Type B pancreatic cell (in vitro differentiated cells): ENCODE data around the gene UBQLN4. TPM values are rescaled to one million over a fixed set of nuclear protein-coding genes. Genes with fewer than 3 reads are reported as not detected.

ENCODE experiments used
- DNase-seq: peaks from one replicate; pipeline ENCODE4 v3.0.0; 2021; ENCODE audit warnings: mixed read lengths; ENCODE audit not compliant: unreplicated experiment; ENCODE audit errors: extremely low spot score
- H3K27ac Mint-ChIP-seq: 2 replicates; pipeline ENCODE4 v1.8.0; 2021; ENCODE audit warnings: mild to moderate bottlenecking, mixed read lengths
- H3K27me3 Mint-ChIP-seq: 2 replicates; pipeline ENCODE4 v1.8.0; 2021; ENCODE audit warnings: mixed read lengths
- H3K36me3 Mint-ChIP-seq: 2 replicates; pipeline ENCODE4 v1.8.0; 2021; ENCODE audit warnings: mixed read lengths
- H3K4me1 Mint-ChIP-seq: one replicate; pipeline ENCODE4 v1.8.0; 2021; ENCODE audit warnings: mixed read lengths; ENCODE audit not compliant: unreplicated experiment
- H3K4me3 Mint-ChIP-seq: 2 replicates; pipeline ENCODE4 v1.8.0; 2021; ENCODE audit warnings: mild to moderate bottlenecking, mixed read lengths
- H3K9me3 Mint-ChIP-seq: 2 replicates; pipeline ENCODE4 v1.8.0; 2021; ENCODE audit warnings: mixed read lengths
- CTCF ChIP-seq: fragments of 200-600 bp; sonication (generic); conservative IDR thresholded peaks from 2 replicates; pipeline ENCODE4 v1.5.0; 2021; ENCODE audit warnings: antibody characterized with exemption, mild to moderate bottlenecking
- total RNA-seq: library from RNA; stranded (reverse); gene quantifications from 2 replicates; pipeline ENCODE4 v1.2.1, GENCODE V29; 2021; ENCODE audit warnings: low replicate concordance

Gene UBQLN4
- total RNA-seq, 1 donor from 2014 or later: 54.5 TPM

GRCh38 chr1:156064615-156065014 is 11.0 kb upstream of the UBQLN4 start:
- H3K36me3 Mint-ChIP-seq: peaks cover 6% of the 10 kb centered on the region
- H3K4me3 Mint-ChIP-seq: no peak overlapping the region
- no peak for TF ChIP-seq CTCF
- H3K4me1 Mint-ChIP-seq: peaks cover 36% of the 10 kb centered on the region
- DNase-seq: no peak
- H3K27me3 Mint-ChIP-seq: no peaks in the 10 kb centered on the region
- H3K9me3 Mint-ChIP-seq: no peaks in the 10 kb centered on the region
- peak overlapping the region; percentile 24 for H3K27ac Mint-ChIP-seq

- peak overlapping the region; percentile 73 for H3K4me3 Mint-ChIP-seq
- no peak for DNase-seq
- H3K36me3 Mint-ChIP-seq: peaks cover 6% of the 10 kb centered on the region
- peaks cover 34% of the 10 kb centered on the region for H3K4me1 Mint-ChIP-seq
- TF ChIP-seq CTCF: no peak
- H3K27me3 Mint-ChIP-seq: no peaks in the 10 kb centered on the region
- no peaks in the 10 kb centered on the region for H3K9me3 Mint-ChIP-seq
- peak overlapping the region; percentile 81 for H3K27ac Mint-ChIP-seq
Measured at GRCh38 chr1:156063997-156064285, 10.3 kb upstream of the UBQLN4 start.

- TF ChIP-seq CTCF: no peak
- peak overlapping the region; percentile 95 for H3K4me3 Mint-ChIP-seq
- H3K27ac Mint-ChIP-seq: peak overlapping the region; percentile 99
- peaks cover 3% of the 10 kb centered on the region for H3K36me3 Mint-ChIP-seq
- H3K27me3 Mint-ChIP-seq: no peaks in the 10 kb centered on the region
- peaks cover 31% of the 10 kb centered on the region for H3K4me1 Mint-ChIP-seq
- H3K9me3 Mint-ChIP-seq: no peaks in the 10 kb centered on the region
- DNase-seq: no peak
Measured at GRCh38 chr1:156062189-156062588, 8.6 kb upstream of the UBQLN4 start.

GRCh38 chr1:156060937-156061636 is 7.5 kb upstream of the UBQLN4 start, which contains the start of gene RAB25:
TSS of gene RAB25 (plus strand) at chr1:156061160. CDS start at chr1:156061401, 241 bp downstream.
- Mint-ChIP-seq H3K36me3 (peaks cover 3% of the 10 kb centered on the region), H3K4me1 (peaks cover 24% of the 10 kb centered on the region), H3K27me3 (no peaks in the 10 kb centered on the region), H3K4me3 (peak within 1 kb of the TSS; percentile 95), H3K27ac (peak within 1 kb of the TSS; percentile 99), H3K9me3 (no peaks in the 10 kb centered on the region)
- no peak for TF ChIP-seq CTCF
- no peak for DNase-seq

- Mint-ChIP-seq H3K4me3 (peak overlapping the region; percentile 61), H3K9me3 (no peaks in the 10 kb centered on the region), H3K27me3 (no peaks in the 10 kb centered on the region), H3K4me1 (peaks cover 24% of the 10 kb centered on the region), H3K36me3 (peaks cover 6% of the 10 kb centered on the region), H3K27ac (peak overlapping the region; percentile 52)
- no peak for DNase-seq
- no peak for TF ChIP-seq CTCF
Measured at GRCh38 chr1:156056326-156056849, 2.8 kb upstream of the UBQLN4 start.
